Transverse colon (tissue), 4 donors: Measurements from ENCODE around the gene PSORS1C1. TPM values are rescaled to one million over a fixed set of nuclear protein-coding genes. Genes with fewer than 3 reads are reported as not detected.

Source experiments
- DNase-seq: peaks from one replicate; pipeline ENCODE4 v3.0.0-alpha.2; 2019
- H3K27ac ChIP-seq, 4 donors: fragments of 200-600 bp; sonication (generic); 2 replicates each; pipeline ENCODE4 v1.5.1; 2016 to 2018; ENCODE audit warnings: inconsistent platforms in 4 of 4
- H3K27me3 ChIP-seq: fragments of 200-600 bp; sonication (generic); 2 replicates; pipeline ENCODE4 v1.5.1; 2017; ENCODE audit warnings: inconsistent platforms
- H3K36me3 ChIP-seq, 4 donors: fragments of 200-600 bp; sonication (generic); 2 replicates each; pipeline ENCODE4 v1.5.1; 2017 to 2019; ENCODE audit warnings: inconsistent platforms in 4 of 4
- H3K4me1 ChIP-seq, 4 donors: fragments of 200-600 bp; sonication (generic); 2 replicates each; pipeline ENCODE4 v1.5.1; 2017 to 2020; ENCODE audit warnings: inconsistent platforms in 4 of 4
- H3K4me3 ChIP-seq, 4 donors: fragments of 200-600 bp; sonication (generic); 1 replicate in 1 of 4; 2 replicates in 3 of 4; pipeline versions ENCODE4 v1.5.1 to v1.6.1; 2017 to 2019; ENCODE audit warnings: inconsistent platforms in 4 of 4
- H3K9me3 ChIP-seq, 2 donors: fragments of 200-600 bp; sonication (generic); 2 replicates each; pipeline ENCODE4 v1.5.1; 2017 to 2019; ENCODE audit warnings: inconsistent platforms in 2 of 2
- EP300 ChIP-seq: sonication (generic); formaldehyde crosslinking; IDR thresholded peaks from one replicate; pipeline ENCODE4 v1.6.1; 2017; ENCODE audit warnings: antibody characterized with exemption, low read depth
- POLR2A ChIP-seq: fragments of 450-650 bp; IDR thresholded peaks from one replicate; pipeline ENCODE4 v1.6.1; 2016; ENCODE audit warnings: antibody characterized with exemption, mild to moderate bottlenecking, moderate library complexity
- POLR2AphosphoS5 ChIP-seq, 3 donors: sonication (generic); formaldehyde crosslinking; IDR thresholded peaks; one replicate each; pipeline ENCODE4 v1.6.1; 2016; ENCODE audit warnings: antibody characterized with exemption in 3 of 3
- WGBS, 2 donors: methylation state at CpG; one replicate each; pipeline ENCODE4 v1.1.5; 2018; ENCODE audit warnings: low coverage in 1 of 2; 5-methylcytosine and 5-hydroxymethylcytosine counted together
- in situ Hi-C, 4 donors: fragments of 200-750 bp; cut with MboI; loops; one replicate each; pipeline versions ENCODE4 v1.15.0 to v1.15.1; 2017; ENCODE audit warnings: low sequenced_read_pairs in 3 of 4, low pct_ligation_motif_present in 1 of 4, low pct_unique_long_range_greater_than_20kb in 1 of 4
- intact Hi-C: fragments of 100-400 bp; cut with DNase I; formaldehyde crosslinking; loops from one replicate; pipeline ENCODE4 v1.15.1; 2023; ENCODE audit warnings: low total_unique reads
- total RNA-seq, 4 donors: library from RNA; depleted of rRNA; stranded (reverse); fragments of >200 nt; gene quantifications; one replicate each; pipeline ENCODE4 v1.1.0, GENCODE V29; 2016
- TF ChIP-seq, protein P1 (sequence below), 5 experiments: fragments of 200-600 bp in 3 of 5; fragments of 450-650 bp in 2 of 5; sonication (generic) in 3 of 5; IDR thresholded peaks; 1 replicate in 2 of 5; 2 replicates in 3 of 5; pipeline ENCODE4 v1.5.1; 2016 to 2017; ENCODE audit warnings: antibody characterized with exemption in 5 of 5, inconsistent platforms in 3 of 5, mild to moderate bottlenecking in 2 of 5, moderate library complexity in 1 of 5

The PSORS1C1 gene
- total RNA-seq, 4 donors from 2014 or later, result 8.8 to 19.0 (median 13.4) TPM

- H3K9me3 ChIP-seq, result no peaks in the 10 kb centered on the region
- H3K27me3 ChIP-seq, result peaks cover 5% of the 10 kb centered on the region
- TF ChIP-seq, protein P1, sequence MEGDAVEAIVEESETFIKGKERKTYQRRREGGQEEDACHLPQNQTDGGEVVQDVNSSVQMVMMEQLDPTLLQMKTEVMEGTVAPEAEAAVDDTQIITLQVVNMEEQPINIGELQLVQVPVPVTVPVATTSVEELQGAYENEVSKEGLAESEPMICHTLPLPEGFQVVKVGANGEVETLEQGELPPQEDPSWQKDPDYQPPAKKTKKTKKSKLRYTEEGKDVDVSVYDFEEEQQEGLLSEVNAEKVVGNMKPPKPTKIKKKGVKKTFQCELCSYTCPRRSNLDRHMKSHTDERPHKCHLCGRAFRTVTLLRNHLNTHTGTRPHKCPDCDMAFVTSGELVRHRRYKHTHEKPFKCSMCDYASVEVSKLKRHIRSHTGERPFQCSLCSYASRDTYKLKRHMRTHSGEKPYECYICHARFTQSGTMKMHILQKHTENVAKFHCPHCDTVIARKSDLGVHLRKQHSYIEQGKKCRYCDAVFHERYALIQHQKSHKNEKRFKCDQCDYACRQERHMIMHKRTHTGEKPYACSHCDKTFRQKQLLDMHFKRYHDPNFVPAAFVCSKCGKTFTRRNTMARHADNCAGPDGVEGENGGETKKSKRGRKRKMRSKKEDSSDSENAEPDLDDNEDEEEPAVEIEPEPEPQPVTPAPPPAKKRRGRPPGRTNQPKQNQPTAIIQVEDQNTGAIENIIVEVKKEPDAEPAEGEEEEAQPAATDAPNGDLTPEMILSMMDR (IDR thresholded peaks at IDR 0.05), result peak; percentile 72 to 80 (median 79)
- TF ChIP-seq POLR2AphosphoS5 (IDR thresholded peaks at IDR 0.05), result no peak
- TF ChIP-seq POLR2A, result no peak
- peaks cover 0 to 24% (median 0%) of the 10 kb centered on the region in 4 donors for H3K4me1 ChIP-seq
- in situ Hi-C loops (loop anchor here in 1 of 4 donors (10.0 to 25.0 kb wide), 2 partner anchors 263 to 625 kb away; no protein-coding TSS in a partner anchor), intact Hi-C loops (loop anchor here (10.0 kb wide), 1 partner anchor 253 kb away; no protein-coding TSS in a partner anchor)
- H3K27ac ChIP-seq, result peak overlapping the region in 1 of 4 donors; percentile 7
- no peak overlapping the region for H3K4me3 ChIP-seq
- 10 to 11% methylated on average over 14 of the region's 14 CpGs for WGBS, 2 donors
- H3K36me3 ChIP-seq, result no peaks in the 10 kb centered on the region
- DNase-seq, result peak; percentile 89
Observed at GRCh38 chr6:31087494-31088089, 27.0 kb upstream of the PSORS1C1 start.

- H3K27me3 ChIP-seq, result peaks cover 4% of the 10 kb centered on the region
- intact Hi-C loops (no loop called here), in situ Hi-C loops (loop anchor here in 1 of 4 donors (25.0 kb wide), 1 partner anchor 628 kb away; no protein-coding TSS in a partner anchor)
- TF ChIP-seq EP300, result no peak
- TF ChIP-seq POLR2AphosphoS5 (IDR thresholded peaks at IDR 0.05), result no peak
- TF ChIP-seq, protein P1 (IDR thresholded peaks at IDR 0.05), result no peak
- TF ChIP-seq POLR2A, result no peak
- peak overlapping the region in 1 of 4 donors; percentile 13 for H3K27ac ChIP-seq
- H3K9me3 ChIP-seq, result no peaks in the 10 kb centered on the region
- H3K4me3 ChIP-seq, result no peak overlapping the region
- no peaks in the 10 kb centered on the region for H3K36me3 ChIP-seq
- H3K4me1 ChIP-seq, result peaks cover 0 to 47% (median 13%) of the 10 kb centered on the region in 4 donors
- DNase-seq, result no peak
- 76 to 86% methylated on average over 3 of the region's 3 CpGs for WGBS, 2 donors
Observed at GRCh38 chr6:31090275-31090972, 24.2 kb upstream of the PSORS1C1 start.

- H3K27me3 ChIP-seq, result no peaks in the 10 kb centered on the region
- H3K4me1 ChIP-seq, result peaks cover 0 to 47% (median 13%) of the 10 kb centered on the region in 4 donors
- in situ Hi-C loops, result loop anchor here in 1 of 4 donors (25.0 kb wide), 1 partner anchor 629 kb away; no protein-coding TSS in a partner anchor
- no peak for TF ChIP-seq EP300
- TF ChIP-seq POLR2A, result no peak
- TF ChIP-seq POLR2AphosphoS5 (IDR thresholded peaks at IDR 0.05), result no peak
- TF ChIP-seq, protein P1 (IDR thresholded peaks at IDR 0.05), result no peak
- H3K27ac ChIP-seq, result peak overlapping the region in 1 of 4 donors; percentile 13
- peak; percentile 63 for DNase-seq
- intact Hi-C loops, result no loop called here
- H3K4me3 ChIP-seq, result no peak overlapping the region
- H3K36me3 ChIP-seq, result no peaks in the 10 kb centered on the region
- H3K9me3 ChIP-seq, result no peaks in the 10 kb centered on the region
- 50 to 84% methylated on average over 1 to 6 of the region's 6 CpGs for WGBS, 2 donors
Observed at GRCh38 chr6:31090973-31091364, 23.6 kb upstream of the PSORS1C1 start.

- Histone ChIP-seq H3K4me1 (peaks cover 0 to 47% (median 13%) of the 10 kb centered on the region in 4 donors), H3K27me3 (no peaks in the 10 kb centered on the region), H3K9me3 (no peaks in the 10 kb centered on the region), H3K27ac (peak overlapping the region in 1 of 4 donors; percentile 4), H3K4me3 (no peak overlapping the region), H3K36me3 (no peaks in the 10 kb centered on the region)
- in situ Hi-C loops, result loop anchor here in 1 of 4 donors (25.0 kb wide), 1 partner anchor 629 kb away; no protein-coding TSS in a partner anchor
- 23 to 31% methylated on average over 3 of the region's 3 CpGs for WGBS, 2 donors
- TF ChIP-seq, protein P1 (IDR thresholded peaks at IDR 0.05), result no peak
- no peak for TF ChIP-seq POLR2A
- no peak for TF ChIP-seq EP300
- no peak for TF ChIP-seq POLR2AphosphoS5 (IDR thresholded peaks at IDR 0.05)
- intact Hi-C loops, result no loop called here
- peak; percentile 33 for DNase-seq
Observed at GRCh38 chr6:31091680-31092079, 22.9 kb upstream of the PSORS1C1 start.
